ENCODE measurements around the gene NOTCH2. TPM values are rescaled to one million over a fixed set of nuclear protein-coding genes. Genes with fewer than 3 reads are reported as not detected.

NOTCH2 gene
- total RNA-seq, 1 experiment from 2014 or later = 106 TPM

- TF ChIP-seq CTCF (conservative IDR thresholded peaks at IDR 0.05) = no peak
- no peak for TF ChIP-seq EZH2 (IDR thresholded peaks at IDR 0.05; ENCODE audit: low read depth)
- H3K9me3 ChIP-seq (ENCODE audit: insufficient read depth, low read depth) = no peaks in the 10 kb centered on the region
- H3K4me2 ChIP-seq = no peak overlapping the region
- no peak overlapping the region for H3K4me3 ChIP-seq
- H2AFZ ChIP-seq = no peak overlapping the region
- H3K36me3 ChIP-seq (ENCODE audit: low read depth) = peaks cover 70% of the 10 kb centered on the region
- no peak for DNase-seq
- H4K20me1 ChIP-seq (ENCODE audit: insufficient read depth) = no peaks in the 10 kb centered on the region
- H3F3A ChIP-seq (ENCODE audit: insufficient read depth, low read depth) = no peaks in the 10 kb centered on the region
- ChIA-PET POLR2A (ENCODE audit: unreplicated experiment) (no interaction called here), CTCF (no interaction called here)
- H3K9me2 ChIP-seq (ENCODE audit: insufficient read depth) = no peaks in the 10 kb centered on the region
- H3K79me2 ChIP-seq (ENCODE audit: low read depth) = no peaks in the 10 kb centered on the region
- no TSS peak for BruUV-seq (replicated peaks)
- no peaks in the 10 kb centered on the region for H3K27me3 ChIP-seq (ENCODE audit: insufficient read depth, low read depth)
- no peak overlapping the region for H3K27ac ChIP-seq
- intact Hi-C loops (cut with micrococcal nuclease; ENCODE audit: unreplicated experiment) = no loop called here
- H3K4me1 ChIP-seq (replicated peaks; ENCODE audit: insufficient read depth) = no peaks in the 10 kb centered on the region
Observed at GRCh38 chr1:119919241-119919640, 150.2 kb downstream of the NOTCH2 start.

GRCh38 chr1:119918301-119918700 is 151.2 kb downstream of the NOTCH2 start:
- no peaks in the 10 kb centered on the region for H3K27me3 ChIP-seq (ENCODE audit: insufficient read depth, low read depth)
- no peaks in the 10 kb centered on the region for H3K79me2 ChIP-seq (ENCODE audit: low read depth)
- H2AFZ ChIP-seq = no peak overlapping the region
- no peak overlapping the region for H3K4me2 ChIP-seq
- intact Hi-C loops (cut with micrococcal nuclease; ENCODE audit: unreplicated experiment) = no loop called here
- H3K36me3 ChIP-seq (ENCODE audit: low read depth) = peaks cover 66% of the 10 kb centered on the region
- H3K9me3 ChIP-seq (ENCODE audit: insufficient read depth, low read depth) = no peaks in the 10 kb centered on the region
- H4K20me1 ChIP-seq (ENCODE audit: insufficient read depth) = no peaks in the 10 kb centered on the region
- no peaks in the 10 kb centered on the region for H3K9me2 ChIP-seq (ENCODE audit: insufficient read depth)
- no TSS peak for BruUV-seq (replicated peaks)
- ChIA-PET POLR2A (ENCODE audit: unreplicated experiment) (no interaction called here), CTCF (no interaction called here)
- no peaks in the 10 kb centered on the region for H3F3A ChIP-seq (ENCODE audit: insufficient read depth, low read depth)
- no peak overlapping the region for H3K4me3 ChIP-seq
- TF ChIP-seq EZH2 (IDR thresholded peaks at IDR 0.05; ENCODE audit: low read depth) = no peak
- no peak for TF ChIP-seq CTCF (conservative IDR thresholded peaks at IDR 0.05)
- no peak for DNase-seq
- no peaks in the 10 kb centered on the region for H3K4me1 ChIP-seq (replicated peaks; ENCODE audit: insufficient read depth)
- no peak overlapping the region for H3K27ac ChIP-seq

GRCh38 chr1:119917304-119918055 is 152.0 kb downstream of the NOTCH2 start:
- Histone ChIP-seq H2AFZ (no peak overlapping the region), H3K36me3 (ENCODE audit: low read depth) (peaks cover 61% of the 10 kb centered on the region), H4K20me1 (ENCODE audit: insufficient read depth) (no peaks in the 10 kb centered on the region), H3F3A (ENCODE audit: insufficient read depth, low read depth) (no peaks in the 10 kb centered on the region), H3K4me3 (no peak overlapping the region), H3K9me3 (ENCODE audit: insufficient read depth, low read depth) (no peaks in the 10 kb centered on the region), H3K4me1 (replicated peaks; ENCODE audit: insufficient read depth) (no peaks in the 10 kb centered on the region), H3K9me2 (ENCODE audit: insufficient read depth) (no peaks in the 10 kb centered on the region), H3K27me3 (ENCODE audit: insufficient read depth, low read depth) (no peaks in the 10 kb centered on the region), H3K79me2 (ENCODE audit: low read depth) (no peaks in the 10 kb centered on the region), H3K27ac (no peak overlapping the region), H3K4me2 (no peak overlapping the region)
- ChIA-PET POLR2A (ENCODE audit: unreplicated experiment) (no interaction called here), CTCF (no interaction called here)
- no TSS peak for BruUV-seq (replicated peaks)
- TF ChIP-seq EZH2 (IDR thresholded peaks at IDR 0.05; ENCODE audit: low read depth) = no peak
- no peak for TF ChIP-seq CTCF (conservative IDR thresholded peaks at IDR 0.05)
- intact Hi-C loops (cut with micrococcal nuclease; ENCODE audit: unreplicated experiment) = no loop called here
- no peak for DNase-seq

Data from PC-9 (cell line).